ENCODE data around the gene LRP1-AS.

DNA sequence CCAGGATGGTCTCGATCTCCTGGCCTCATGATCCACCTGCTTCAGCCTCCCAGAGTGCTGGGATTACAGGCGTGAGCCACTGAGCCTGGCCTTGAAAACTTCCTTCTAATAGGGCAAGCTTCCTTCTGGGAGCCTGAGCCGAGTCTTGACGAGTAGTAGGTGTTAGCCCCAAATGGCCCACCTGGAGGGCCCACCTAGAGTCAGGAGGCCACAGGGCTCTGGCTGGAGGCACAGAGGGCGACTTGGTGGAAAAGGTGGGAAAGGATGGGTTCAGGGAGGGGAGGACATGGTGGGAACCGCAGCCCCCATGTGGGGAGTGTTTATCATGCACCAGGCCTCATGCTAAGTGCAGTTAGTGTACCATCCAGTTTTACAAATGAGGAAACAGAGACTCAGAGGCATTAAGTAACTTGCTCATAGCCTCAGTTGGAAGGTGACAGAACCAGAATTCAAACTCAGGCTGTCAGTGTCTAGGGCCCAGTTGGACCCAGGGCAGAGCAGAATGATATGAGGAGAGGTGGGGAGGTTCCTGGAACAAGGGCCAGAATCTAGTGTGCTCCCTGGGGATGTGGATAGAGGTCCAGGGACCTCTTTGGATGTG is 3.1 kb upstream of the LRP1-AS start:
- TF ChIP-seq, protein P1, sequence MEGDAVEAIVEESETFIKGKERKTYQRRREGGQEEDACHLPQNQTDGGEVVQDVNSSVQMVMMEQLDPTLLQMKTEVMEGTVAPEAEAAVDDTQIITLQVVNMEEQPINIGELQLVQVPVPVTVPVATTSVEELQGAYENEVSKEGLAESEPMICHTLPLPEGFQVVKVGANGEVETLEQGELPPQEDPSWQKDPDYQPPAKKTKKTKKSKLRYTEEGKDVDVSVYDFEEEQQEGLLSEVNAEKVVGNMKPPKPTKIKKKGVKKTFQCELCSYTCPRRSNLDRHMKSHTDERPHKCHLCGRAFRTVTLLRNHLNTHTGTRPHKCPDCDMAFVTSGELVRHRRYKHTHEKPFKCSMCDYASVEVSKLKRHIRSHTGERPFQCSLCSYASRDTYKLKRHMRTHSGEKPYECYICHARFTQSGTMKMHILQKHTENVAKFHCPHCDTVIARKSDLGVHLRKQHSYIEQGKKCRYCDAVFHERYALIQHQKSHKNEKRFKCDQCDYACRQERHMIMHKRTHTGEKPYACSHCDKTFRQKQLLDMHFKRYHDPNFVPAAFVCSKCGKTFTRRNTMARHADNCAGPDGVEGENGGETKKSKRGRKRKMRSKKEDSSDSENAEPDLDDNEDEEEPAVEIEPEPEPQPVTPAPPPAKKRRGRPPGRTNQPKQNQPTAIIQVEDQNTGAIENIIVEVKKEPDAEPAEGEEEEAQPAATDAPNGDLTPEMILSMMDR (IDR thresholded peaks at IDR 0.05) = no peak
- TF ChIP-seq EP300 (IDR thresholded peaks at IDR 0.05) = no peak

All from tibial nerve (tissue), 4 donors.